CD4-positive, alpha-beta T cell treated with Interleukin-10 for 1 hour (primary cell): ENCODE results near the gene PDIA4.
"Not testable (repeated sequence)": the region's sequence is repeated elsewhere in the genome, so short reads cannot be mapped to it uniquely, and the experiment has no call there.

Experiments used
- DNase-seq: peaks from one replicate; pipeline ENCODE4 v3.0.0-alpha.2; 2020

Gene PDIA4

GRCh38 chr7:149031353-149031910, 3.1 kb upstream of the PDIA4 start:
- no peak for DNase-seq

GRCh38 chr7:149030439-149030838, 2.1 kb upstream of the PDIA4 start:
- DNase-seq = not testable (repeated sequence)

GRCh38 chr7:149027611-149028345, 527 bp downstream of the PDIA4 start:
- no peak for DNase-seq

GRCh38 chr7:149027055-149027454, 1.2 kb downstream of the PDIA4 start:
- peak; percentile 13 for DNase-seq

GRCh38 chr7:149023662-149024061, 4.6 kb downstream of the PDIA4 start:
- DNase-seq = no peak

GRCh38 chr7:149022756-149023360, 5.4 kb downstream of the PDIA4 start:
- no peak for DNase-seq

- no peak for DNase-seq
Observed at GRCh38 chr7:149021725-149022062, 6.6 kb downstream of the PDIA4 start.

GRCh38 chr7:149020483-149020882, 7.8 kb downstream of the PDIA4 start:
- DNase-seq = no peak

GRCh38 chr7:149016876-149017275, 11.4 kb downstream of the PDIA4 start:
- DNase-seq = no peak

GRCh38 chr7:149014309-149014708, 14.0 kb downstream of the PDIA4 start:
- no peak for DNase-seq

GRCh38 chr7:149013876-149014275, 14.4 kb downstream of the PDIA4 start:
- DNase-seq = no peak

- not testable (repeated sequence) for DNase-seq
Observed at GRCh38 chr7:149012730-149013129, 15.6 kb downstream of the PDIA4 start.

GRCh38 chr7:149011491-149011890, 16.8 kb downstream of the PDIA4 start:
- DNase-seq = no peak

GRCh38 chr7:149010451-149010850, 17.9 kb downstream of the PDIA4 start:
- DNase-seq = no peak

- DNase-seq = no peak
Observed at GRCh38 chr7:149009527-149009926, 18.8 kb downstream of the PDIA4 start.

- DNase-seq = no peak
Observed at GRCh38 chr7:149007611-149008010, 20.7 kb downstream of the PDIA4 start.

GRCh38 chr7:149007146-149007545, 21.2 kb downstream of the PDIA4 start:
- DNase-seq = no peak

GRCh38 chr7:149006345-149006725, 22.0 kb downstream of the PDIA4 start:
- no peak for DNase-seq

- DNase-seq = peak; percentile 83
Observed at GRCh38 chr7:149005427-149006344, 22.6 kb downstream of the PDIA4 start.

GRCh38 chr7:149004405-149005370, 23.6 kb downstream of the PDIA4 start:
- DNase-seq = no peak

- no peak for DNase-seq
Observed at GRCh38 chr7:149003560-149004305, 24.6 kb downstream of the PDIA4 start.
